NCI-H774 (cell line): ENCODE data around the gene UBASH3B.

ENCODE experiments used
- DNase-seq: peaks from one replicate; lab custom pipeline; 2025; lab: John Stamatoyannopoulos, UW

Gene UBASH3B

GRCh38 chr11:122732342-122733315 lies 77.1 kb downstream of the UBASH3B start:
- no peak for DNase-seq

- DNase-seq, result peak; percentile 20
Measured at GRCh38 chr11:122733318-122733717, 77.8 kb downstream of the UBASH3B start.

GRCh38 chr11:122734848-122735496 lies 79.5 kb downstream of the UBASH3B start:
- no peak for DNase-seq

GRCh38 chr11:122737951-122738693 lies 82.6 kb downstream of the UBASH3B start:
- no peak for DNase-seq

GRCh38 chr11:122741613-122742300 lies 86.2 kb downstream of the UBASH3B start:
- DNase-seq, result no peak

GRCh38 chr11:122742301-122743018 lies 86.9 kb downstream of the UBASH3B start:
- no peak for DNase-seq

- DNase-seq, result no peak
Measured at GRCh38 chr11:122743097-122743741, 87.7 kb downstream of the UBASH3B start.

- DNase-seq, result no peak
Measured at GRCh38 chr11:122743949-122744348, 88.4 kb downstream of the UBASH3B start.

GRCh38 chr11:122744357-122744756 lies 88.8 kb downstream of the UBASH3B start:
- no peak for DNase-seq

GRCh38 chr11:122745111-122745510 lies 89.6 kb downstream of the UBASH3B start:
- DNase-seq, result no peak

GRCh38 chr11:122746050-122746478 lies 90.5 kb downstream of the UBASH3B start:
- DNase-seq, result no peak

GRCh38 chr11:122746611-122747244 lies 91.2 kb downstream of the UBASH3B start:
- no peak for DNase-seq

GRCh38 chr11:122747351-122747781 lies 91.8 kb downstream of the UBASH3B start:
- no peak for DNase-seq

GRCh38 chr11:122749005-122749687 lies 93.6 kb downstream of the UBASH3B start:
- DNase-seq, result no peak

- no peak for DNase-seq
Measured at GRCh38 chr11:122750049-122750448, 94.5 kb downstream of the UBASH3B start.

- DNase-seq, result no peak
Measured at GRCh38 chr11:122751292-122752070, 96.0 kb downstream of the UBASH3B start.

- DNase-seq, result no peak
Measured at GRCh38 chr11:122754028-122754427, 98.5 kb downstream of the UBASH3B start.

GRCh38 chr11:122754553-122755322 lies 99.2 kb downstream of the UBASH3B start:
- DNase-seq, result no peak
